Mucosa of descending colon (tissue), 3 donors: ENCODE measurements around the gene SHC2. TPM values are rescaled to one million over a fixed set of nuclear protein-coding genes. Genes with fewer than 3 reads are reported as not detected.

Source experiments
- ATAC-seq: fragments of 200-7000 bp; cut with Tn5 transposase; one replicate; pipeline ENCODE4 v1.9.1; 2020; ENCODE audit warnings: mild to moderate bottlenecking, moderate library complexity
- DNase-seq, 3 donors: peaks; one replicate each; pipeline ENCODE4 v3.0.0-alpha.2; 2020
- H3K36me3 ChIP-seq: fragments of 200-600 bp; one replicate; pipeline ENCODE4 v1.8.0; 2021; ENCODE audit warnings: low read depth, mild to moderate bottlenecking
- H3K4me1 ChIP-seq: fragments of 200-600 bp; one replicate; pipeline ENCODE4 v1.8.0; 2021; ENCODE audit warnings: low read depth, mild to moderate bottlenecking
- H3K4me3 ChIP-seq: fragments of 200-600 bp; one replicate; pipeline ENCODE4 v1.8.0; 2021; ENCODE audit warnings: mild to moderate bottlenecking
- H3K9me3 ChIP-seq: fragments of 200-600 bp; one replicate; pipeline ENCODE4 v1.8.0; 2021; ENCODE audit warnings: mild to moderate bottlenecking
- CTCF ChIP-seq: fragments of 200-600 bp; IDR thresholded peaks from one replicate; pipeline ENCODE4 v1.8.0; 2022; ENCODE audit warnings: antibody characterized with exemption, mild to moderate bottlenecking
- intact Hi-C, 2 donors: fragments of 100-400 bp; cut with DNase I in 1 of 2; cut with micrococcal nuclease in 1 of 2; formaldehyde crosslinking; loops; one replicate each; pipeline versions ENCODE4 v1.11.0 to v1.11.1; 2022; cut with DNase I, micrococcal nuclease
- total RNA-seq, 3 donors: library from RNA; stranded (reverse); fragmentation: NEBNext Ultra II Directional in 2 of 3; extraction: Animal tissue kit (Norgen Biotek cat#: 25700) in 2 of 3; gene quantifications; one replicate each; pipeline versions ENCODE4 v1.2.1 to v1.2.4, GENCODE V29; 2021 to 2023
- donor health status: DM: no; HTN: no; CAD: no; lungs with moderate emphysema.
- donor health status: DM: no; HTN: no; CAD: no.
- donor health status: DM: no; HTN: yes; CAD: no.

SHC2 gene
- total RNA-seq, 3 donors from 2014 or later: 5.3 to 39.3 (median 6.0) TPM

DNA sequence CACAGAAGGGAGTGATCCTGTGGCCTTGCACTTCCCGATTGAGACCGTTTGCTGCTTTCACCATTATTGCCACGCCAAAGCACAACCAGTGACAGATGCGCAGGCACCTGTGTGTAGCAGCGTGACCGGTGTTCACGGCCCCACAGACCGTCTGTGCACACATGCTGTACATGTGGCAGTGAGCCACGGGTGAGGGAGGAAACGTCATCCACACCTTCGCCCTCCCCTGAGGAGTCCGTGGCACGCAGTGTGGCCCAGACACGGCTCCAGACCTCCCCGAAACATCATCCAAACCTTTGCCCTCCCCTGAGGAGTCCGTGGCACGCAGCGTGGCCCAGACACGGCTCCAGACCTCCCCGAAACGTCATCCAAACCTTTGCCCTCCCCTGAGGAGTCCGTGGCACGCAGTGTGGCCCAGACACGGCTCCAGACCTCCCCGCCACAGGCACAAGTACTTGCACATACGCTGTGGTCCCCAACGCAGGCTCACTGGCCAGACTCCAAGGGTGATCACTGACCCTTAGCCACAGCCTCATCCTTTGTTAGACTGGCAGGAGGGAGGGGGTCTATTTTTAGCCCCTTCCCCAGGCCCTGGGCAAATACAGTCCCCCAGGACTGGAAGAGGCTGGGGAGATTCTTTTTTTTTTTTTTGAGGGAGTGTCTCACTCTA lies 7.9 kb upstream of the SHC2 start:
- no peak for ATAC-seq
- Histone ChIP-seq H3K9me3 (no peaks in the 10 kb centered on the region), H3K4me1 (no peaks in the 10 kb centered on the region), H3K36me3 (no peaks in the 10 kb centered on the region), H3K4me3 (no peak overlapping the region)
- intact Hi-C loops: no loop called here
- DNase-seq: no peak
- TF ChIP-seq CTCF: no peak

DNA sequence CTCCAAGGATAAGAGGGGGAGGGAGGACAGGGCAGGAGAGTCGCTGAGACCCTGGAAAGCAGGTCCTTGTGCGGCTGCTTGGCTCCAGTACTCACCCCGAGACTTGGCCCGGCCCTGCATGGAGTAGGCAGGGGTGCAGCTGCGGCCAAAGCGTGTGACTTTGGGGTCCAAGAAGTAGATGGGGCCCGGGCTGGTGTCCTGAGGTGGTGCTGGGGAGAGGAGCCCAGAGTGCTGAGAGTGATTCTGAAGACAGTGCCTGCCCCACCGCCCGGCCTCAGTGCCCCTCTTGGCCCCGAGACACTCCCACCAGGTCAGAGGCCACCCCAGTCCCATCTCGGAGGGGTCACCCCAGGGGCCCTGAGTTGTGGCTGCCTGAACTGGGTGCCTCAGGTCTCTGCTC lies 6.7 kb upstream of the SHC2 start:
- ATAC-seq: no peak
- no peak overlapping the region for H3K4me3 ChIP-seq
- no peak for DNase-seq
- H3K4me1 ChIP-seq: no peaks in the 10 kb centered on the region
- no peaks in the 10 kb centered on the region for H3K36me3 ChIP-seq
- no peak for TF ChIP-seq CTCF
- no peaks in the 10 kb centered on the region for H3K9me3 ChIP-seq
- intact Hi-C loops: no loop called here

DNA sequence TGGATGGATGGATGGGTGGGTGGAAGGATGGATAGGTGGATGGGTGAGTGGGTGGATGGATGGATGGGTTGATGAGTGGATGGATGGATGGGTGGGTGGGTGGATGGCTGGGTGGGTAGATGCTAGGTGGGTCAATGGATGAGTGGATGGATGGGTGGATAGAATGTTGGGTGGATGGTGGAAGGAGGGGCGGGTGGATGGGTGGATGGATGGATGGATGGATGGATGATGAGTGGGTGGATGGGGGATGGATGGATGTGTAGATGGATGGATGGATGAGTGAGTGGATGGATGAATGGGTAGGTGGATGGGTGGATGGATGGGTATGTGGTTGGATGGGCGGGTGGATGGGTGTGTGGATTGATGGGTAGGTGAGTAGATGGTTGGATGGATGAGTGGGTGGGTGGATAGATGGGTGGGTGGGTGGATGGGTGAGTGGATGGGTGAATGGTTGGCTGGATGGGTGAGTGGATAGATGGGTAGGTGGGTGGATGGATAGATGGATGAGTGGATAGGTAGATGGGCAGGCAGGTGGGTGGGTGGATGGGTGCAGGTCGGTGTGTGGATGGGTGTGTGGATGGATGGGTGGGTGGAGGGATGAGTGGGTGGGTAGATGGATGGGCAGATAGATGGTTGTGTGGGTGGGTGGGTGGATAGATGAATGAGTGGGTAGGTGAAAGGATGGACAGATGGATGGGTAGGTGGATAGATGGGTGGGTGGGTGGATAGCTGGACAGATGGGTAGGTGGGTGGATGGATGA lies 4.4 kb upstream of the SHC2 start:
- Histone ChIP-seq H3K4me3 (no peak overlapping the region), H3K9me3 (no peaks in the 10 kb centered on the region), H3K36me3 (no peaks in the 10 kb centered on the region), H3K4me1 (peaks cover 9% of the 10 kb centered on the region)
- ATAC-seq (no peak), DNase-seq (no peak)
- intact Hi-C loops: no loop called here
- no peak for TF ChIP-seq CTCF

- no peak for DNase-seq
- Histone ChIP-seq H3K4me3 (no peak overlapping the region), H3K4me1 (peaks cover 15% of the 10 kb centered on the region), H3K9me3 (no peaks in the 10 kb centered on the region), H3K36me3 (no peaks in the 10 kb centered on the region)
- no peak for ATAC-seq
- no peak for TF ChIP-seq CTCF
- intact Hi-C loops: no loop called here
Observed at GRCh38 chr19:464208-464545, 3.3 kb upstream of the SHC2 start.

- DNase-seq (no peak), ATAC-seq (no peak)
- intact Hi-C loops: no loop called here
- Histone ChIP-seq H3K4me3 (no peak overlapping the region), H3K4me1 (peaks cover 15% of the 10 kb centered on the region), H3K9me3 (no peaks in the 10 kb centered on the region), H3K36me3 (no peaks in the 10 kb centered on the region)
- TF ChIP-seq CTCF: no peak
Observed at GRCh38 chr19:463483-464207, 2.8 kb upstream of the SHC2 start.
